ENCODE data around the gene CLPX.
"Not testable (repeated sequence)": the region's sequence is repeated elsewhere in the genome, so short reads cannot be mapped to it uniquely, and the experiment has no call there.

CLPX gene

DNA sequence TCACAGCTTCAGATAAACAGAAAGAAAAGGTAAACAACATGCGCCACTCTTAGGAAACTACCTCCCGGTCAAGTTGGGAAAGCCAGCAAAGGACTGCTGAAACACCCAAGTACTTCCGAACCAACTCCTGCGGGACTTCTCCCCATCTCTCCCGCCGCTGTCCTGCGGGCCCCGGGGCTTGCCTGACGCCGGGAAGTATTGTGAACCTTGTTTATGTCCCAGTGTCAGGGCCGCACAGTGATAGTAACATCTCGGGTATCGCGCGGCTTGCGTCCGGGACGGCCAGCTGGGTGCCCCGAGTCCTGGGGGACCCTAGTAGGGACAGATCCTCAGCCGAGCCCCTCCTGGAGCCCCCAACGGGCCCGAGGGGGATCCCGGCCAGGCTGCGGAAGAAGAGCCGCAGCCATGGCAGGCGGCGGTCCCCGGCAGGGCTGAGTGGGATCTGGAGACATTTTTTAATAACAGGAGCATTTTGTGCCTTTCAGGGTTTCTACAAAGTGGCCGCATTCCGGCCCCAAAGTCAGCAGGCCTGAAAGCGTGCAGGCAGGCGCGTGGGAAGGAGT lies 756 bp downstream of the CLPX start:
- TF ChIP-seq, protein P1, sequence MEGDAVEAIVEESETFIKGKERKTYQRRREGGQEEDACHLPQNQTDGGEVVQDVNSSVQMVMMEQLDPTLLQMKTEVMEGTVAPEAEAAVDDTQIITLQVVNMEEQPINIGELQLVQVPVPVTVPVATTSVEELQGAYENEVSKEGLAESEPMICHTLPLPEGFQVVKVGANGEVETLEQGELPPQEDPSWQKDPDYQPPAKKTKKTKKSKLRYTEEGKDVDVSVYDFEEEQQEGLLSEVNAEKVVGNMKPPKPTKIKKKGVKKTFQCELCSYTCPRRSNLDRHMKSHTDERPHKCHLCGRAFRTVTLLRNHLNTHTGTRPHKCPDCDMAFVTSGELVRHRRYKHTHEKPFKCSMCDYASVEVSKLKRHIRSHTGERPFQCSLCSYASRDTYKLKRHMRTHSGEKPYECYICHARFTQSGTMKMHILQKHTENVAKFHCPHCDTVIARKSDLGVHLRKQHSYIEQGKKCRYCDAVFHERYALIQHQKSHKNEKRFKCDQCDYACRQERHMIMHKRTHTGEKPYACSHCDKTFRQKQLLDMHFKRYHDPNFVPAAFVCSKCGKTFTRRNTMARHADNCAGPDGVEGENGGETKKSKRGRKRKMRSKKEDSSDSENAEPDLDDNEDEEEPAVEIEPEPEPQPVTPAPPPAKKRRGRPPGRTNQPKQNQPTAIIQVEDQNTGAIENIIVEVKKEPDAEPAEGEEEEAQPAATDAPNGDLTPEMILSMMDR (IDR thresholded peaks at IDR 0.05; ENCODE audit: extremely low read depth, insufficient read depth, missing control alignments) = no peak
- peak; percentile 47 for DNase-seq (ENCODE audit: low spot score)
- in situ Hi-C loops (cut with MboI; ENCODE audit: low pct_unique_long_range_greater_than_20kb, low sequenced_read_pairs, unreplicated experiment) = loop anchor here (25.0 kb wide), 1 partner anchor 103 kb away; the partner anchor contains the start of genes PARP16 and RNU5A-1

DNA sequence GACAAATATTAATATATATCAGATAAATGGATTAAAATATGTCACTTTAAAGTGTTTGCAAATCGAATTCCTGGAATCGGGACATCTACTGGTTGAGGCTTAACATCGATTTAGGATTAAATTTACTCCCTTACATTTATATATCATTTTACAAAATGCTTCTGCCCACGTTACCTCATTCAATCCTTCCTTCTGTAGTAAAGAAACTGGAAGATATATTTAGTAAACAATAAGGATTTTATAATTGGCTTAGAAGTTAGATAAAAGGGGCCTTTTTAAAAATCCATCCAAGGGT lies 1.3 kb downstream of the CLPX start:
- TF ChIP-seq, protein P1 (IDR thresholded peaks at IDR 0.05; ENCODE audit: extremely low read depth, insufficient read depth, missing control alignments) = no peak
- no peak for DNase-seq (ENCODE audit: low spot score)
- in situ Hi-C loops (cut with MboI; ENCODE audit: low pct_unique_long_range_greater_than_20kb, low sequenced_read_pairs, unreplicated experiment) = loop anchor here (25.0 kb wide), 1 partner anchor 103 kb away; the partner anchor contains the start of genes PARP16 and RNU5A-1

DNA sequence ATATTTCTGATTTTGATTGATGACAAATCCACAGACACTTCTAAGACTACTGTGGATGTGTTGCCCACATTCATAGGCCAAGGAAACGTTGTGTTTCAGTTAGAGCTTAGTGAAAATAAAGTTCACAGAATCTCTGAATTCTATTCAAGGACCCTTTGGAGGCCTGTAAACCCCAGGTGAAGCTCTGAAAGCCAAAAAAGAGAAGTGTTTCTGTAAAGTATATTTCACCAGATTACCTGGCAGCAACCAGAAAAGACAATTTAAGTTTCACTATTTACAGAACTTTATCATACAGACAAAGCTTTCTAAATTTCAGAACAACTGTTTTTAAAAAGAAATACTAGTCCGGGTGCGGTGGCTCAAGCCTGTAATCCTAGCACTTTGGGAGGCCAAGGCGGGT lies 2.6 kb downstream of the CLPX start:
- no peak for DNase-seq (ENCODE audit: low spot score)
- TF ChIP-seq, protein P1 (IDR thresholded peaks at IDR 0.05; ENCODE audit: extremely low read depth, insufficient read depth, missing control alignments) = no peak
- in situ Hi-C loops (cut with MboI; ENCODE audit: low pct_unique_long_range_greater_than_20kb, low sequenced_read_pairs, unreplicated experiment) = loop anchor here (25.0 kb wide), 1 partner anchor 105 kb away; the partner anchor contains the start of genes PARP16 and RNU5A-1

DNA sequence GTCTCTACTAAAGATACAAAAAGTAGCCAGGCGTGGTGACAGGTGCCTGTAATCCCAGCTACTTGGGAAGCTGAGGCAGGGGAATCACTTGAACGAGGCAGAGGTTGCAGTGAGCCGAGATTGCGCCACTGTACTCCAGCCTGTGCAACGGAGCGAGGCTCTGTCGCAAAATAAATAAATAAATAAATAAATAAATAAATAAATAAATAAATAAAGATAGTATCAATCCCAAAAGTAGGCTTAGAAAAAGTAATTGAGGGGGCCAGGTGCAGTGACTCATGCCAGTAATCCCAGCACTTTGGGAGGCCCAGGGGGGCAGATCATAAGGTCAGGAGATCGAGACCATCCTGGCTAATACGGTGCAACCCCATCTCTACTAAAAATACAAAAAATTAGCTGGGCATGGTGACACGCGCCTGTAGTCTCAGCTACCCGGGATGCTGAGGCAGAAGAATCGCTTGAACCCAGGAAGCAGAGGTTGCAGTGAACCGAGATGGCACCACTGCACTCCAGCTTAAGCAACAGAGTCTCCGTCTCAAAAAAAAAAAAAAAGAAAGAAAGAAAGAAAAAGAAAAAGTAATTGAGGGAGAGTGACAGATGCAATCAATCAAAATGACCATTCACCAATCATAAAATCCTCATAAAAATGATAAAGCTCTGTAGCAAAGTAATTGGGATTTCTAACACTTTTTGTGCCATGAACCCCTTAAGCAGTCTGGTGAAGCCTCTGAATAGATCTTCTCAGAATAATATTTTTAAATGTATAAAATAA lies 3.4 kb downstream of the CLPX start:
- in situ Hi-C loops (cut with MboI; ENCODE audit: low pct_unique_long_range_greater_than_20kb, low sequenced_read_pairs, unreplicated experiment) = loop anchor here (25.0 kb wide), 1 partner anchor 106 kb away; the partner anchor contains the start of genes PARP16 and RNU5A-1
- DNase-seq (ENCODE audit: low spot score) = not testable (repeated sequence)

DNA sequence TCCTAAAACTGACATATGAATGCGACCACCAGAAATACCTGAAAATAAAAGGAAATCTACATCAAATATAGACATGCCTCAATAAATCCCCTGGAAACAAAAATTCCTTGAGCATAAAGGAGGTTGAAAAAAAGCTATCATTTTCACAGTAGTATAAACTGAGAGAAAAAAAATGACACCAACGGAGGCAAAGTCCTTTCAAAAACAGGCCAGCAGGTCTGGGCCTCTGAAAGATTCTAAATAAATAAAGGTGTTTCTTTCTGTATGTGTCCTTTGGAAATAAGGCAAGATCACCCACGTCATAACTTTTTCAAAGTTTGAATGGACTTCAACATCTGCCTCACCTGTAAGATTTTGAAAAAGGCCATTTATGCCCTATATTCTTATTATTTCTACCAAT lies 5.0 kb downstream of the CLPX start:
- no peak for DNase-seq (ENCODE audit: low spot score)
- in situ Hi-C loops (cut with MboI; ENCODE audit: low pct_unique_long_range_greater_than_20kb, low sequenced_read_pairs, unreplicated experiment) = loop anchor here (25.0 kb wide), 1 partner anchor 107 kb away; the partner anchor contains the start of genes PARP16 and RNU5A-1
- TF ChIP-seq, protein P1 (IDR thresholded peaks at IDR 0.05; ENCODE audit: extremely low read depth, insufficient read depth, missing control alignments) = no peak

DNA sequence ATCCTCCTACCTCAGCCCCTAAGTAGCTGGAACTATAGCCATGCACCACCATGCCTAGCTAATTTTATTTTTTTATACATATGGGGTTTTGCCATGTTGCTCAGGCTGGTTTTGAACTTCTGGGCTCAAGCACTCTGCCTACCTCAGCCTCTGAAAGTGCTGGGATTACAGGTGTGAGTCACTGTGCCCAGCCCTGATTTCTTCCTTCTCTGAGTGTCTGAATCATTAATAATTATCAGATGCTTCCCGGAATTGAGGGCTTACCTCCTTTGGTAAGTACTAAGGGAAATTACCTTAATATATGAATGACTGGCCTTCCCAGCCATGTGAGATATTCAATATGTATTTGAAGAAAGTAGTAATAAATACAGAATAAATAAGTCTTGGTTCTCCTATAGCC lies 7.2 kb downstream of the CLPX start:
- TF ChIP-seq, protein P1 (IDR thresholded peaks at IDR 0.05; ENCODE audit: extremely low read depth, insufficient read depth, missing control alignments) = no peak
- in situ Hi-C loops (cut with MboI; ENCODE audit: low pct_unique_long_range_greater_than_20kb, low sequenced_read_pairs, unreplicated experiment) = loop anchor here (25.0 kb wide), 1 partner anchor 109 kb away; the partner anchor contains the start of genes PARP16 and RNU5A-1
- no peak for DNase-seq (ENCODE audit: low spot score)

DNA sequence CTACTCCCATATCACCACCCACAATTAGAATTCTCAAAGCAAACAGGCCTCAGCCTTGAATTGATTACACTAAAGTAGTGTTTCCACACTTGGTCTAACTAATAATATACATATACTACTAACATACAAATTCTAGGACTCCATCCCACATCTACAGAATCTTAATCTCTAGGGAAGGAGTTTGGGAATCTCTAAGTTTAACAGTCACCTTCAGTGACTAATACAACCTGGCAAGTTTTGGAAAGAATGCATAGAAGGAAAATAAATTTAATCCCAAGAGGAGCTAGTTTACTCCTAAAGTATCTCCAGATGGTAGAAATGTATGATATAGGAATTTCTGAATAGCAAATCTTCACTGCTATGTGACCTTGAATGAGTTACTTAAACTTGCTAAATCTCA lies 9.1 kb downstream of the CLPX start:
- TF ChIP-seq, protein P1 (IDR thresholded peaks at IDR 0.05; ENCODE audit: extremely low read depth, insufficient read depth, missing control alignments) = no peak
- no peak for DNase-seq (ENCODE audit: low spot score)
- in situ Hi-C loops (cut with MboI; ENCODE audit: low pct_unique_long_range_greater_than_20kb, low sequenced_read_pairs, unreplicated experiment) = loop anchor here (25.0 kb wide), 1 partner anchor 111 kb away; the partner anchor contains the start of genes PARP16 and RNU5A-1

Measured in GM13977 (cell line).